Neuronal stem cell (in vitro differentiated cells): ENCODE results near the gene RGS12.

Experiments used
- DNase-seq: peaks from one replicate; pipeline ENCODE4 v3.0.0-alpha.2; 2013; ENCODE audit warnings: low spot score
- H2AFZ ChIP-seq: one replicate; pipeline ENCODE4 v1.6.1; 2013; ENCODE audit warnings: mild to moderate bottlenecking, low read length, inconsistent platforms
- H2AK5ac ChIP-seq: 2 replicates; pipeline ENCODE4 v1.6.1; 2013; ENCODE audit warnings: low read depth, mild to moderate bottlenecking, inconsistent platforms, low read length, moderate library complexity, mixed read lengths
- H2BK120ac ChIP-seq: 2 replicates; pipeline ENCODE4 v1.6.1; 2013; ENCODE audit warnings: low read depth, mild to moderate bottlenecking, inconsistent platforms, low read length, moderate library complexity, mixed read lengths
- H2BK12ac ChIP-seq: one replicate; pipeline ENCODE4 v1.6.1; 2013; ENCODE audit warnings: low read length, inconsistent platforms
- H2BK15ac ChIP-seq: 2 replicates; pipeline ENCODE4 v1.6.1; 2013; ENCODE audit warnings: mild to moderate bottlenecking, low read length, inconsistent platforms, mixed read lengths
- H2BK5ac ChIP-seq: one replicate; pipeline ENCODE4 v1.6.1; 2013; ENCODE audit warnings: inconsistent platforms, mild to moderate bottlenecking, low read length, moderate library complexity
- H3K14ac ChIP-seq: one replicate; pipeline ENCODE4 v1.6.1; 2013; ENCODE audit warnings: low read length, inconsistent platforms
- H3K18ac ChIP-seq: 2 replicates; pipeline ENCODE4 v1.6.1; 2013; ENCODE audit warnings: low read length, inconsistent platforms
- H3K23ac ChIP-seq: 2 replicates; pipeline ENCODE4 v1.6.1; 2013; ENCODE audit warnings: low read depth, mild to moderate bottlenecking, mixed read lengths, low read length, inconsistent platforms; ENCODE audit not compliant: poor library complexity
- H3K27ac ChIP-seq: replicated peaks from 3 replicates; pipeline ENCODE4 v1.5.1; 2013; ENCODE audit warnings: low read length, inconsistent platforms
- H3K27me3 ChIP-seq, 3 experiments: 2 replicates each; pipeline ENCODE4 v1.6.1; 2013; ENCODE audit warnings: low read length in 3 of 3, mild to moderate bottlenecking in 2 of 3, inconsistent platforms in 1 of 3, low read depth in 1 of 3, mixed read lengths in 1 of 3, moderate library complexity in 1 of 3; ENCODE audit not compliant: control insufficient read depth in 3 of 3, insufficient read depth in 3 of 3
- H3K36me3 ChIP-seq, 2 donors: replicated peaks in 1 of 2; 2 replicates each; pipeline ENCODE4 v1.6.1; 2013; ENCODE audit warnings: low read length in 2 of 2; ENCODE audit not compliant: control insufficient read depth in 2 of 2, insufficient read depth in 2 of 2
- H3K4ac ChIP-seq: 2 replicates; pipeline ENCODE4 v1.6.1; 2013; ENCODE audit warnings: inconsistent platforms, mild to moderate bottlenecking, low read length, moderate library complexity
- H3K4me1 ChIP-seq, 2 donors: 1 replicate in 1 of 2; 2 replicates in 1 of 2; pipeline ENCODE4 v1.6.1; 2013; ENCODE audit warnings: low read length in 2 of 2, low read depth in 1 of 2; ENCODE audit not compliant: control insufficient read depth in 2 of 2, insufficient read depth in 1 of 2
- H3K4me2 ChIP-seq: one replicate; pipeline ENCODE4 v1.6.1; 2013; ENCODE audit warnings: mild to moderate bottlenecking, low read length, inconsistent platforms; ENCODE audit not compliant: insufficient read depth, poor library complexity, severe bottlenecking
- H3K4me3 ChIP-seq, 2 donors: 2 replicates each; pipeline ENCODE4 v1.5.1; 2013; ENCODE audit warnings: low read length in 2 of 2, mild to moderate bottlenecking in 2 of 2, inconsistent platforms in 1 of 2, moderate library complexity in 1 of 2
- H3K79me1 ChIP-seq: one replicate; pipeline ENCODE4 v1.6.1; 2013; ENCODE audit warnings: low read depth, mild to moderate bottlenecking, inconsistent platforms, low read length, moderate library complexity
- H3K9ac ChIP-seq: one replicate; pipeline ENCODE4 v1.6.1; 2013; ENCODE audit warnings: mild to moderate bottlenecking, low read depth, low read length, inconsistent platforms; ENCODE audit not compliant: poor library complexity
- H3K9me3 ChIP-seq, 2 donors: replicated peaks in 1 of 2; 2 replicates each; pipeline versions ENCODE3 to v1.6.1; 2013; ENCODE audit warnings: low read length in 2 of 2, mild to moderate bottlenecking in 2 of 2, inconsistent platforms in 1 of 2, low read depth in 1 of 2, mixed read lengths in 1 of 2, moderate library complexity in 1 of 2; ENCODE audit not compliant: control insufficient read depth in 2 of 2, insufficient read depth in 1 of 2
- H4K8ac ChIP-seq: one replicate; pipeline ENCODE4 v1.6.1; 2013; ENCODE audit warnings: low read depth, mild to moderate bottlenecking, inconsistent platforms, low read length, moderate library complexity
- H4K91ac ChIP-seq: one replicate; pipeline ENCODE4 v1.6.1; 2013; ENCODE audit warnings: low read length, low read depth, mild to moderate bottlenecking, inconsistent platforms; ENCODE audit not compliant: poor library complexity
- WGBS, 2 donors: extraction: QIAGEN DNeasy Blood & Tissue Kit; methylation state at CpG; one replicate each; pipeline ENCODE4 v1.1.7; 2013; ENCODE audit warnings: missing lambda C conversion rate in 2 of 2, mixed read lengths in 1 of 2; ENCODE audit not compliant: insufficient read length in 2 of 2, insufficient replicate concordance in 1 of 2; ENCODE audit errors: extremely low coverage in 2 of 2; 5-methylcytosine and 5-hydroxymethylcytosine counted together

RGS12 gene

DNA sequence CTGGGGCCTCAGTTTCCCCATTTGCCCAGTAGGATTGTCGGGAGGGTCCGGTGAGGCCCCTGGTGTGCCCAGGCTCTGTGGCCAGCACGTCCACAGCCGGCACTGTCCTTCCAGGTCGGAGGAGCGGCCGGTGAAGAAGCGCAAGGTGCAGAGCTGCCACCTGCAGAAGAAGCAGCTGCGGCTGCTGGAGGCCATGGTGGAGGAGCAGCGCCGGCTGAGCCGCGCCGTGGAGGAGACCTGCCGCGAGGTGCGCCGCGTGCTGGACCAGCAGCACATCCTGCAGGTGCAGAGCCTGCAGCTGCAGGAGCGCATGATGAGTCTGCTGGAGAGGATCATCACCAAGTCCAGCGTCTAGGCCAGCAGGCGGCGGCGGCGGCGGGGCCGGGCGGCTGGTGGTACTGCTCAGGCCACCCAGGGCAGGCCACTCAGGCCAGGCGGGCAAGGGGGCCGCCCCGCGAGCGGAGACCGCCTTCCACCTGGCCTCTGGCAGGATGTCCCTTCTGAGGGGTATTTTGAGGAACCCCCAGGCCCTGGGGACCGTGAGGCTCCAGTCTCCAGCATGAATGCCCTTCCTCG, 37.1 kb upstream of the RGS12 start:
- peak overlapping the region; percentile 53 for H3K4ac ChIP-seq
- no peak overlapping the region for H2BK5ac ChIP-seq
- peaks cover 6 to 8% of the 10 kb centered on the region in 2 donors for H3K4me1 ChIP-seq
- H3K14ac ChIP-seq = peak overlapping the region; percentile 56
- no peak overlapping the region for H3K23ac ChIP-seq
- no peak overlapping the region for H4K91ac ChIP-seq
- H3K9me3 ChIP-seq = no peaks in the 10 kb centered on the region
- H2BK15ac ChIP-seq = peak overlapping the region; percentile 75
- no peak overlapping the region for H2AFZ ChIP-seq
- H4K8ac ChIP-seq = no peak overlapping the region
- H3K79me1 ChIP-seq = no peaks in the 10 kb centered on the region
- no peaks in the 10 kb centered on the region for H3K36me3 ChIP-seq
- WGBS, 2 donors = no CpG with 5 or more reads among the region's 36 CpGs
- no peaks in the 10 kb centered on the region for H3K27me3 ChIP-seq
- H2AK5ac ChIP-seq = no peak overlapping the region
- peak overlapping the region; percentile 84 for H2BK12ac ChIP-seq
- H3K18ac ChIP-seq = peak overlapping the region; percentile 57
- no peak overlapping the region for H3K4me2 ChIP-seq
- DNase-seq = no peak
- H3K4me3 ChIP-seq = no peak overlapping the region
- no peak overlapping the region for H3K9ac ChIP-seq
- no peak overlapping the region for H3K27ac ChIP-seq
- H2BK120ac ChIP-seq = peak overlapping the region; percentile 47

DNA sequence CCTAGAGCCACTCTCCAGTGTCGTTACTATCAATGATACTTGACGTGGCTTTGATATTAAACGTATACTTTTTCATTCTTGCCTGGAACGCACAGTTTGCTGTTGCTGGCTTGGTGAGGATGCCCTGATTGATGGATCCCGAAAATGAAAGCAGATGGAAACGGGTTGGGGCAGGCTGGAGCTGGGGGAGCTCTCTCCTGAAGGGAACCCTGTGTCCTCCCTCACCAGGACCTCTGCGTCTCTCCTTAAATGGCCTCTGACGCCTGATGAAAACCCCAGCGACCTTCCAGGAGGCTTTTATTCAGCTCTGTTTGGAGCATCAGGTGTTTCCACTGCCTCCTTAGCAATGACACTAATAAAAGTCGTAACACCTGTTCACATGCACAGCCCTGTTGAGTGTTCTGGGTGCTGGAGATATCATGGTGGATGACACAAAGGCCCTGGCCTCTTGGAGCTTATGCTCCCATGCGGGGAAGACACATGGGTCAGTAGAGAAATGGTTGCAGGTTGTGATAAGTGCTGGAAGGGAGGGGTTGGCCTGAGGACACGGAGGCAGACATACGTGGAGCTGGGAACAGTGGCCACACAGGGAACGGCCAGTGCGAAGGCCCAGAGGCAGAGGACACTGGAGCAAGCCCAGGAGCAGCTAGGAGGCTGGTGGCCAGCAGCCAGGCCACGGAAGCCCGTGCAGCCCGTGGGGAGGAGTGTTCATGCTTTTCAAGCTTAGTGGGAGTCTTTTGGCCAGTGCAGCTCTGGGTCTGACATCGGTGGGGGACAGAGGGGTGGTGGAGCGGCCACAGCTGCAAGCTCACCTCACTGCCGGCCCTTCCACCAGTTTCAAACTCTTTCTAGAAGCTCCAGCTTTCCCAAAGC, 36.4 kb upstream of the RGS12 start:
- Histone ChIP-seq H3K79me1 (no peaks in the 10 kb centered on the region), H2BK15ac (peak overlapping the region; percentile 67), H4K8ac (peak overlapping the region; percentile 65), H3K4me1 (peaks cover 6 to 8% of the 10 kb centered on the region in 2 donors), H3K9me3 (no peaks in the 10 kb centered on the region), H4K91ac (no peak overlapping the region), H2BK5ac (peak overlapping the region; percentile 53), H2AFZ (no peak overlapping the region), H3K4ac (no peak overlapping the region), H3K27me3 (no peaks in the 10 kb centered on the region), H3K36me3 (no peaks in the 10 kb centered on the region), H3K27ac (no peak overlapping the region), H2BK12ac (no peak overlapping the region), H2BK120ac (no peak overlapping the region), H3K4me2 (no peak overlapping the region), H3K9ac (no peak overlapping the region), H3K14ac (no peak overlapping the region), H2AK5ac (no peak overlapping the region), H3K18ac (peak overlapping the region; percentile 48), H3K4me3 (no peak overlapping the region), H3K23ac (no peak overlapping the region)
- no CpG with 5 or more reads among the region's 21 CpGs for WGBS, 2 donors
- no peak for DNase-seq

DNA sequence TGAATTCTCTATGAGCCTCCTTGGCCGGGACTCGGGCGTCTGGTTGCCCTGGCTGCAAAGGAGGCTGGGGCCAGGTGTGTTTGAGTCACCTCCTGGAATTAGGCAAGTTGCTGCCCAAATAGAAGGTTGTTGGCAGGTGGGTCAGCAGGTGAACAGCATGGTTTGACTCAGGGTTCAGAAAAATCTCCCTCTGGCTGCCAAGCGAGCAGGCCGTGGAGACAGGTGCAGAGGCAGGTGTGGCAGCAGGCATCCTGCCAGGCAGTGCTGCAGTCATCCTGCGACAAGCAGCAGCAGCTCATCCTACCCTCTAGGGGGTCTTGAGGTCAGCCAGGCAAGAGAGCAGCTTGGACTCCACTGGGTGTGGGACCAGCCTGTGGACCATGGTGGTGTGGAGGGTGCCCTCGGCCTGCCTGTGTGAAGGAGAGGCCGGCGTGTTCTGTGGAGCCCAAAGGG, 35.7 kb upstream of the RGS12 start:
- H3K9me3 ChIP-seq = no peaks in the 10 kb centered on the region
- no peak overlapping the region for H2BK12ac ChIP-seq
- peak overlapping the region; percentile 56 for H3K14ac ChIP-seq
- no peak overlapping the region for H3K4ac ChIP-seq
- peak overlapping the region; percentile 80 for H3K23ac ChIP-seq
- H2BK15ac ChIP-seq = peak overlapping the region; percentile 89
- H3K4me3 ChIP-seq = no peak overlapping the region
- peak overlapping the region; percentile 74 for H2AK5ac ChIP-seq
- no peak overlapping the region for H4K91ac ChIP-seq
- peak overlapping the region; percentile 2 for H3K9ac ChIP-seq
- H3K4me2 ChIP-seq = no peak overlapping the region
- H3K27ac ChIP-seq = no peak overlapping the region
- no peaks in the 10 kb centered on the region for H3K79me1 ChIP-seq
- H3K18ac ChIP-seq = peak overlapping the region; percentile 35
- H3K4me1 ChIP-seq = peaks cover 6 to 8% of the 10 kb centered on the region in 2 donors
- H2AFZ ChIP-seq = no peak overlapping the region
- no peak for DNase-seq
- no peak overlapping the region for H2BK120ac ChIP-seq
- H3K36me3 ChIP-seq = no peaks in the 10 kb centered on the region
- WGBS, 2 donors = no CpG with 5 or more reads among the region's 9 CpGs
- peak overlapping the region; percentile 53 for H2BK5ac ChIP-seq
- no peaks in the 10 kb centered on the region for H3K27me3 ChIP-seq
- peak overlapping the region; percentile 96 for H4K8ac ChIP-seq
